Natural killer cell (primary cell): ENCODE data around the gene TRIM47. TPM values are rescaled to one million over a fixed set of nuclear protein-coding genes. Genes with fewer than 3 reads are reported as not detected.
A peak's percentile ranks its signal among the peaks of the same experiment; 100 is the strongest.

Experiments used
- ATAC-seq, 3 donors: fragments of 150-1000 bp in 2 of 3; fragments of 200-7000 bp in 1 of 3; cut with Tn5 transposase; 1 replicate in 1 of 3; 2 replicates in 2 of 3; pipeline ENCODE4 v1.10.0; 2021; ENCODE audit warnings: mild to moderate bottlenecking in 2 of 3, moderate library complexity in 2 of 3
- DNase-seq, 2 donors: peaks; one replicate each; pipeline versions ENCODE4 v3.0.0 to v3.0.0-alpha.2; 2013 to 2021; ENCODE audit warnings: mixed read lengths in 1 of 2
- H3K27ac ChIP-seq: one replicate; pipeline ENCODE4 v1.5.1; 2013; ENCODE audit warnings: mild to moderate bottlenecking, low read length
- H3K27me3 ChIP-seq: one replicate; pipeline ENCODE4 v1.6.1; 2013; ENCODE audit warnings: low read length; ENCODE audit not compliant: control insufficient read depth, insufficient read depth
- H3K36me3 ChIP-seq: one replicate; pipeline ENCODE4 v1.6.1; 2013; ENCODE audit warnings: low read length; ENCODE audit not compliant: control insufficient read depth, insufficient read depth
- H3K4me1 ChIP-seq: one replicate; pipeline ENCODE4 v1.6.1; 2013; ENCODE audit warnings: low read length; ENCODE audit not compliant: control insufficient read depth, insufficient read depth
- H3K4me3 ChIP-seq: one replicate; pipeline ENCODE4 v1.5.1; 2013; ENCODE audit warnings: low read length
- H3K9me3 ChIP-seq: one replicate; pipeline ENCODE4 v1.6.1; 2013; ENCODE audit warnings: low read length; ENCODE audit not compliant: control insufficient read depth, insufficient read depth
- H3K27ac Mint-ChIP-seq, 2 donors: one replicate each; pipeline ENCODE4 v1.8.0; 2022; ENCODE audit warnings: mild to moderate bottlenecking in 2 of 2, mixed read lengths in 2 of 2, moderate library complexity in 1 of 2
- H3K27me3 Mint-ChIP-seq, 2 donors: one replicate each; pipeline ENCODE4 v1.8.0; 2022; ENCODE audit warnings: low read depth in 2 of 2, mixed read lengths in 2 of 2
- H3K36me3 Mint-ChIP-seq: one replicate; pipeline ENCODE4 v1.8.0; 2022; ENCODE audit warnings: mixed read lengths
- H3K4me1 Mint-ChIP-seq, 2 donors: one replicate each; pipeline ENCODE4 v1.8.0; 2022; ENCODE audit warnings: mixed read lengths in 2 of 2
- H3K4me3 Mint-ChIP-seq: one replicate; pipeline ENCODE4 v1.8.0; 2022; ENCODE audit warnings: mild to moderate bottlenecking, moderate library complexity, mixed read lengths
- H3K9me3 Mint-ChIP-seq, 2 donors: one replicate each; pipeline ENCODE4 v1.8.0; 2022; ENCODE audit warnings: mixed read lengths in 2 of 2
- WGBS: methylation state at CpG from one replicate; pipeline ENCODE4 v1.1.7; 2013; ENCODE audit warnings: missing lambda C conversion rate; ENCODE audit not compliant: insufficient coverage; 5-methylcytosine and 5-hydroxymethylcytosine counted together
- intact Hi-C: fragments of 100-400 bp; cut with micrococcal nuclease; formaldehyde crosslinking; loops from one replicate; pipeline ENCODE4 v1.14.2; 2022
- total RNA-seq, 4 donors: library from RNA; stranded (reverse); fragments of 120-200 nt in 1 of 4; gene quantifications; one replicate each; pipeline versions ENCODE4 v1.2.3 to v1.2.4, GENCODE V29; 2013 to 2022
- TF ChIP-seq, protein P1 (sequence below): fragments of 200-600 bp; IDR thresholded peaks from one replicate; pipeline ENCODE4 v1.8.0; 2022; ENCODE audit warnings: antibody characterized with exemption

TRIM47 gene
- total RNA-seq, 3 donors from 2014 or later (not counting 1 experiment from before 2014, with no cell fraction given): 1.2 to 2.5 (median 2.0) TPM

DNA sequence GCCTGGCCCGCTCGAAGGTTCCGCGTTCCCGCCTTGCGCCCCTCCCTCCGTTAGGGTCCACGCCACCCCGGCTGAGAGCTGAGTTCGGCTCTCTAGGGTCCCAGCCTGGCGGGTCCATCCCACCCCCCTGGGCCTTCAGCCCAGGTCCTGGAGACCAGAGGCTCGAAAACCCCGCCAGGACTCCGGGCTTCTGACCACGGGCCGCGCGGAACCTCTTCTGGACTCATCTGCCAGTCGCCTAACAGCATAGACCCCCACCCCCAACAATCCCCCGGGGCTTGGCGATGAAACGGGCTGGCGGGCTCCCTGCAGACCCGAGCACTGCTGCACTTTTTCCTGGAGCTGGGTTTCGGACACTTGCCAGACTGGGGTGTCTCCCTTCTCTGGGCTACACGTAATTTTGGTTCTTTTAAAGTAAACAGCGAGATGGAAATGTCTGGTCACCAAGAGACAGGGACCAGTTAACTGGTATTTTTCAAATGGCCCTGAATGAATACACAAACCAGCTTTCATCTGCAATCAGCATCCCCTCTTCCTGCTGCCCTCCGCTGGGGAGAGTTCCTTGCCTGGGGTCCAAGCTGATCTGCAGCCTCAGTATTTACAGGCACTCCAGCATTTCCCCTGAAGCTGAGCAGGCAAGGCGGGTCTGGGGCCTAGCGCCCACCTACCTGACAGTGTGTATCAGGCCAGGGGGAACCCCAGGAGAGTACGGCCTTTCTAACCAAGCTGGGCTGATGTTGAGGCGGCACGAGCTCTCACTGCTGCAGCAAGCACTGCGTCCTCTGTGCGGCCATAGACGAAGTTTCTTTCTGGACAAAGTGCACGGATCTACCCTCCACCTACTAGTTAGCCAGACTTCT, 19.0 kb upstream of the TRIM47 start:
- H3K36me3 Mint-ChIP-seq: no peaks in the 10 kb centered on the region
- H3K9me3 Mint-ChIP-seq: no peaks in the 10 kb centered on the region
- Histone ChIP-seq H3K27ac (peak overlapping the region; percentile 71), H3K4me3 (peak overlapping the region; percentile 55), H3K36me3 (peaks cover 39% of the 10 kb centered on the region), H3K9me3 (no peaks in the 10 kb centered on the region), H3K27me3 (no peaks in the 10 kb centered on the region), H3K4me1 (peaks cover 24% of the 10 kb centered on the region)
- DNase-seq: no peak
- TF ChIP-seq, protein P1, sequence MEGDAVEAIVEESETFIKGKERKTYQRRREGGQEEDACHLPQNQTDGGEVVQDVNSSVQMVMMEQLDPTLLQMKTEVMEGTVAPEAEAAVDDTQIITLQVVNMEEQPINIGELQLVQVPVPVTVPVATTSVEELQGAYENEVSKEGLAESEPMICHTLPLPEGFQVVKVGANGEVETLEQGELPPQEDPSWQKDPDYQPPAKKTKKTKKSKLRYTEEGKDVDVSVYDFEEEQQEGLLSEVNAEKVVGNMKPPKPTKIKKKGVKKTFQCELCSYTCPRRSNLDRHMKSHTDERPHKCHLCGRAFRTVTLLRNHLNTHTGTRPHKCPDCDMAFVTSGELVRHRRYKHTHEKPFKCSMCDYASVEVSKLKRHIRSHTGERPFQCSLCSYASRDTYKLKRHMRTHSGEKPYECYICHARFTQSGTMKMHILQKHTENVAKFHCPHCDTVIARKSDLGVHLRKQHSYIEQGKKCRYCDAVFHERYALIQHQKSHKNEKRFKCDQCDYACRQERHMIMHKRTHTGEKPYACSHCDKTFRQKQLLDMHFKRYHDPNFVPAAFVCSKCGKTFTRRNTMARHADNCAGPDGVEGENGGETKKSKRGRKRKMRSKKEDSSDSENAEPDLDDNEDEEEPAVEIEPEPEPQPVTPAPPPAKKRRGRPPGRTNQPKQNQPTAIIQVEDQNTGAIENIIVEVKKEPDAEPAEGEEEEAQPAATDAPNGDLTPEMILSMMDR: no peak
- WGBS: 70% methylated on average over 37 of the region's 37 CpGs
- H3K27ac Mint-ChIP-seq: peak overlapping the region; percentile 77 to 84
- intact Hi-C loops: no loop called here
- peak overlapping the region; percentile 73 for H3K4me3 Mint-ChIP-seq
- ATAC-seq: no peak
- peaks cover 23 to 26% of the 10 kb centered on the region in 2 donors for H3K4me1 Mint-ChIP-seq
- H3K27me3 Mint-ChIP-seq: no peaks in the 10 kb centered on the region

DNA sequence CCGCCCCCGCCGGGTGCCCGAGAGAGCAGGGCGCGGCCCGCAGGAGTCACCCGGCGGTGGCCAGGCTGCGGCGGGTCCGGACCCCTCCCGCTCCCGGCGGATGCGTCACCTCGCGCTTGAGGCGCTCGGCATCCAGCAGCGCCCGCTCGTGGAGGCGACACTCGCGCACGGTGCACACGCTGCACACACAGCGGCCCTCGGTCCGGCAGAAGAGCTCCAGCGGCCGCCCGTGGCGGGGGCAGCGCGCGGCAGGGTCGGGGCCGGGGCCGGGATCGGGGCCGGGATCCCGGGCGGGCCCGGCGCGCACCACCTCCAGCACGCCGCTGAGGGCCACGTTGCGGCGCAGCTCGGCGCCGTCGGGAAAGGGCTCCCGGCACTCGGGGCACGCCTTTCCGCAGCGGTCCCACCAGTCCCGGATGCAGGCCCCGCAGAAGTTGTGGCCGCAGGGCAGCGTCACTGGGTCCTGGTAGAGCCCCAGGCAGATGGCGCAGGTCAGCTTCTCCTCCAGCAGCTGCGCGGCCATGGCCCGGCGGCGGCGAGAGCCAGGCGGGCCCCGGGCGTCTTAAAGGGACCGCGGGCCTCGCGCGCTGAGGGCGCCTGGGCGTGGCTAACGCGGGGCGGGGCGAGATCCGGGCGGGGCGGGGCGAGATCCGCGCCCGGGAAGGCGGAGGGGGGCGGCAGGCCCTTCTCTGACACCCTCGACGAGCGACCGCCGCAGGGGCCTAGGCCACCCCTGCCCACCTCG, 18.2 kb upstream of the TRIM47 start, which contains the start of gene TRIM65:
TSS of gene TRIM65 (minus strand) at position 537 of the 745 bp plus-strand sequence. CDS start at position 523, 14 bp downstream.
- Histone ChIP-seq H3K9me3 (no peaks in the 10 kb centered on the region), H3K4me3 (peak within 1 kb of the TSS; percentile 55), H3K4me1 (peaks cover 24% of the 10 kb centered on the region), H3K27me3 (no peaks in the 10 kb centered on the region), H3K36me3 (peaks cover 38% of the 10 kb centered on the region), H3K27ac (peak within 1 kb of the TSS; percentile 71)
- H3K4me3 Mint-ChIP-seq: peak within 1 kb of the TSS; percentile 82
- H3K9me3 Mint-ChIP-seq: no peaks in the 10 kb centered on the region
- H3K36me3 Mint-ChIP-seq: no peaks in the 10 kb centered on the region
- no peaks in the 10 kb centered on the region for H3K27me3 Mint-ChIP-seq
- TF ChIP-seq, protein P1: peak; percentile 27
- intact Hi-C loops: no loop called here
- peak; percentile 85 to 93 (median 90) for ATAC-seq
- H3K27ac Mint-ChIP-seq: peak within 1 kb of the TSS; percentile 77 to 84
- DNase-seq: peak; percentile 77 to 86
- WGBS: under 1% methylated on average over 102 of the region's 102 CpGs
- peaks cover 23 to 26% of the 10 kb centered on the region in 2 donors for H3K4me1 Mint-ChIP-seq

DNA sequence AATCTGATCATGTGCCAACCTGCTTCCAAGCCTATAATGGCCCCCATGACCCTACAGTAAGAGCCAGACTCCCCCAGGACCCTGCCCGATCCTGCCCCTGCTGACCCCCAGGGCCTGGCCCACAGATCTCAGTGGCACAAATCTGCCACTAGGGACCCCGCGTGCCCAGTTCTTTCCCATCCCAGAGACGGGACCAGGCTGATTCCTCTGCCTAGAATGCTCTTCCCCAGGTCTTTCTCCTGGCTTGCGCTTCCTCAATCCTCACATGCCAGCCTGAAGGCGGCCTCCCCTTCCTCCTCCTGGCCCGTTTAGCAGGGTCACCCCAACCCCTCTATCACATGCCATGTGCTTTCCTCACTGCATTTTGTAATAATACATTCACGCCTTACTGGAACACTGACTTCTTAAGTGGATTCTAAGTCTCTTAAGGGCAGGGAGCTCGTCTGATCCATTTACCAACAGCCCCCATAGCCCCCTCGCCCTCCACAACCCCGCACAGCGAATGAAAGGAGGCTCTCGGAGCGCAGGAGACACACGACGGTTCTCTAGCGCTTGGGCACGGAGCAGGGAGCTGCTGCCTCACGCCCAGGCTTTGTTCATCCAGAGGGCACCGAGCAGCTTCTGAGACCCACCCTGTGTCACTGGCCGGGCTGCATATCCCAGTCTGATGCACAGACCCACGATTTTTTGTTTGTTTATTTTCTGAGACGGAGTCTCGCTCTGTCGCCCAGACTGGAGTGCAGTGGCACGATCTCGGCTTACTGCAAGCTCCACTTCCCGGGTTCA, 17.2 kb upstream of the TRIM47 start:
- WGBS: 36% methylated on average over 28 of the region's 28 CpGs
- Mint-ChIP-seq H3K36me3 (no peaks in the 10 kb centered on the region), H3K27me3 (no peaks in the 10 kb centered on the region), H3K4me1 (peaks cover 23 to 26% of the 10 kb centered on the region in 2 donors), H3K4me3 (peak overlapping the region; percentile 82), H3K27ac (peak overlapping the region; percentile 60 to 84), H3K9me3 (no peaks in the 10 kb centered on the region)
- Histone ChIP-seq H3K4me1 (peaks cover 24% of the 10 kb centered on the region), H3K36me3 (peaks cover 37% of the 10 kb centered on the region), H3K4me3 (peak overlapping the region; percentile 45), H3K27ac (peak overlapping the region; percentile 65), H3K27me3 (no peaks in the 10 kb centered on the region), H3K9me3 (no peaks in the 10 kb centered on the region)
- DNase-seq (no peak), ATAC-seq (no peak)
- intact Hi-C loops: no loop called here
- TF ChIP-seq, protein P1: no peak
